ENCODE measurements around the gene C1QTNF12. TPM values are rescaled to one million over a fixed set of nuclear protein-coding genes. Genes with fewer than 3 reads are reported as not detected.

Gene C1QTNF12
- total RNA-seq, 2 experiments from 2014 or later = 3.4 to 4.8 TPM

DNA sequence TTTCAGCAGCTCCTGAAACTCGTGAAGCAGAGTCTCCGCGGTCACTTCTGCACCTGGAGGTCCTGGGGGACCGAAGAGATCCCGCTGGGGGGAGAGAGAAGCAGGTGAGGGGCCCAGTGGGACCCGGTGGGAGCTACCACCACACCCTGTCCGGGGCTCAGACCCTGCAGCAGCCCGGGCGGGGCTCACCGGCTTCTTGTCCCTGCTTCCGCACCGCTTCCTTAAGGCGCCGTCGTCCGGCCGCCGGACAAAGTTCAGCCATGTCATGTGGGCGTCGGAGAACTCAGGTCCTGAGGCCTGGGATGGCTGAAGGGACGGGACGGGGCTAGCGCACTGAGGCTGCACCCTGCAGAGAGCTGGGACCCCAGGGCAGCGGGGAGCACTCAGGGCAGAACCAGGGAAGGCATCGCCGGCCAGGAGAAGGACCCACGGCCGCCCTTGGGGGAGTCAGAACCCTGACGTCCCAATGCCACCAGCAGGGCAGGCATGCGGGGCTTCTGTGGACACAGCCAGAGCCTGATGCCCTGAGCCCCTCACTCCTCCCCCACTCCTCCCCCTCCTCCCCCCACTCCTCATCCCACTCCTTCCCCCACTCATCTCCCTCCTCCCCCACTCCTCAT, 2.2 kb downstream of the C1QTNF12 start:
- H3K27me3 Mint-ChIP-seq = no peaks in the 10 kb centered on the region
- no peak for ATAC-seq (ENCODE audit: poor library complexity)
- peaks cover 0 to 18% of the 10 kb centered on the region in 2 experiments for H3K9me3 ChIP-seq (ENCODE audit: control insufficient read depth in 1 of 2, insufficient read depth in 1 of 2, low read length in 2 of 2)
- H3K4me3 Mint-ChIP-seq = no peak overlapping the region
- no peaks in the 10 kb centered on the region for H3K36me3 ChIP-seq (ENCODE audit: insufficient read depth, low read length)
- peaks cover 12 to 25% of the 10 kb centered on the region in 2 experiments for H3K27me3 ChIP-seq (ENCODE audit: control insufficient read depth in 1 of 2, insufficient read depth in 2 of 2, low read length in 2 of 2)
- no peak overlapping the region for H3K27ac Mint-ChIP-seq
- ChIA-PET CTCF (no interaction called here), POLR2A (no interaction called here)
- H3K4me1 ChIP-seq (ENCODE audit: insufficient read depth, low read length) = peaks cover 5% of the 10 kb centered on the region
- H3K27ac ChIP-seq (ENCODE audit: low read depth in 1 of 2, low read length in 2 of 2) = no peak overlapping the region
- no peaks in the 10 kb centered on the region for H3K36me3 Mint-ChIP-seq (ENCODE audit: low read depth)
- no peaks in the 10 kb centered on the region for H3K4me1 Mint-ChIP-seq (ENCODE audit: low read depth)
- no peak overlapping the region for H3K4me3 ChIP-seq (ENCODE audit: low read length)
- H3K9me3 Mint-ChIP-seq = no peaks in the 10 kb centered on the region
- intact Hi-C loops (cut with DNase I, micrococcal nuclease) = no loop called here
- DNase-seq = no peak
- no peak for TF ChIP-seq CTCF (IDR thresholded peaks at IDR 0.05)

- intact Hi-C loops (cut with DNase I, micrococcal nuclease) = no loop called here
- Histone ChIP-seq H3K36me3 (ENCODE audit: insufficient read depth, low read length) (no peaks in the 10 kb centered on the region), H3K9me3 (ENCODE audit: control insufficient read depth in 1 of 2, insufficient read depth in 1 of 2, low read length in 2 of 2) (peaks cover 0 to 18% of the 10 kb centered on the region in 2 experiments), H3K27me3 (ENCODE audit: control insufficient read depth in 1 of 2, insufficient read depth in 2 of 2, low read length in 2 of 2) (peaks cover 12 to 25% of the 10 kb centered on the region in 2 experiments), H3K4me3 (ENCODE audit: low read length) (no peak overlapping the region), H3K4me1 (ENCODE audit: insufficient read depth, low read length) (peaks cover 5% of the 10 kb centered on the region), H3K27ac (ENCODE audit: low read depth in 1 of 2, low read length in 2 of 2) (no peak overlapping the region)
- H3K4me1 Mint-ChIP-seq (ENCODE audit: low read depth) = no peaks in the 10 kb centered on the region
- H3K36me3 Mint-ChIP-seq (ENCODE audit: low read depth) = no peaks in the 10 kb centered on the region
- no peak for ATAC-seq (ENCODE audit: poor library complexity)
- no peak for DNase-seq
- no peaks in the 10 kb centered on the region for H3K9me3 Mint-ChIP-seq
- TF ChIP-seq CTCF (IDR thresholded peaks at IDR 0.05) = no peak
- ChIA-PET POLR2A (no interaction called here), CTCF (no interaction called here)
- H3K27me3 Mint-ChIP-seq = no peaks in the 10 kb centered on the region
- H3K4me3 Mint-ChIP-seq = no peak overlapping the region
- H3K27ac Mint-ChIP-seq = no peak overlapping the region
Observed at GRCh38 chr1:1243807-1244191, 2.7 kb downstream of the C1QTNF12 start.

DNA sequence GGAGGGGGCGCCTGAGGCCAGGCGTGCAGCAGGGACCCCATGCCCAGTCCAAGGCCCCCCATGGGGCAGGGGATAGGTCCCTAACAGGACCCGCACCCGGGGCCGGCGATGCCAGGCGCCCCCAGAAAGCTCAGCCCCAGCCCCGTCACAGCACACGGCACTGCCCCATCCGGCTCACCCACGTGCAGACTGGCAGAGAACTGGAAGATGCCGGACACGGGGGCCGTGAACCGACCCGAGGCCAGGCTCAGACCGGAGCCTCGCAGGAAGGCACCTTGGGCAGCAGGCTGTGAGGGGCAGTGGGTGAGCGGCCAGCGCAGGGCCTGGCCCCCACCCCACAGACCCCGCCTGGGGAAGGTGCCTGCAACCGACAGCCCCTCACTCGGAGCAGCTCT, 3.3 kb downstream of the C1QTNF12 start:
- H3K4me1 Mint-ChIP-seq (ENCODE audit: low read depth) = no peaks in the 10 kb centered on the region
- Histone ChIP-seq H3K9me3 (ENCODE audit: control insufficient read depth in 1 of 2, insufficient read depth in 1 of 2, low read length in 2 of 2) (peaks cover 0 to 18% of the 10 kb centered on the region in 2 experiments), H3K4me1 (ENCODE audit: insufficient read depth, low read length) (peaks cover 5% of the 10 kb centered on the region), H3K4me3 (ENCODE audit: low read length) (no peak overlapping the region), H3K27me3 (ENCODE audit: control insufficient read depth in 1 of 2, insufficient read depth in 2 of 2, low read length in 2 of 2) (peaks cover 12 to 25% of the 10 kb centered on the region in 2 experiments), H3K27ac (ENCODE audit: low read depth in 1 of 2, low read length in 2 of 2) (no peak overlapping the region), H3K36me3 (ENCODE audit: insufficient read depth, low read length) (no peaks in the 10 kb centered on the region)
- intact Hi-C loops (cut with DNase I, micrococcal nuclease) = no loop called here
- CTCF ChIA-PET = no interaction called here
- H3K27ac Mint-ChIP-seq = no peak overlapping the region
- no peaks in the 10 kb centered on the region for H3K27me3 Mint-ChIP-seq
- ATAC-seq (ENCODE audit: poor library complexity) (no peak), DNase-seq (no peak)
- POLR2A ChIA-PET = no interaction called here
- no peak for TF ChIP-seq CTCF (IDR thresholded peaks at IDR 0.05)
- no peak overlapping the region for H3K4me3 Mint-ChIP-seq
- no peaks in the 10 kb centered on the region for H3K36me3 Mint-ChIP-seq (ENCODE audit: low read depth)
- no peaks in the 10 kb centered on the region for H3K9me3 Mint-ChIP-seq

Measured in CD4-positive, alpha-beta T cell (primary cell).